A549 (cell line): ENCODE data around the gene KLRC4. TPM values are rescaled to one million over a fixed set of nuclear protein-coding genes. Genes with fewer than 3 reads are reported as not detected.
A peak's percentile ranks its signal among the peaks of the same experiment; 100 is the strongest.

Source experiments
- ATAC-seq, 2 experiments: fragments of 200-7000 bp in 1 of 2; fragments of >200 bp in 1 of 2; cut with Nextera tagmentation in 1 of 2; cut with Tn5 transposase in 1 of 2; 3 replicates each; pipeline versions ENCODE4 v1.8.0 to v1.9.1; 2018 to 2020; ENCODE audit warnings: mild to moderate bottlenecking in 1 of 2, moderate library complexity in 1 of 2
- CTCF ChIA-PET: fragments of 300-600 bp; sonication (Branson Sonifier 250); formaldehyde crosslinking; extraction: SDS; loops from one replicate; lab custom pipeline; 2021; ENCODE audit warnings: antibody characterized with exemption, inconsistent platforms; lab: Yijun Ruan, JAX
- POLR2A ChIA-PET: fragments of 350-600 bp; formaldehyde crosslinking; extraction: SDS; loops from one replicate; lab custom pipeline; 2021; ENCODE audit warnings: antibody characterized with exemption, inconsistent platforms; lab: Yijun Ruan, JAX
- DNase-seq, 2 experiments: peaks; one replicate each; pipeline versions ENCODE4 v3.0.0 to v3.0.0-alpha.2; 2011 to 2016; ENCODE audit warnings: low read depth in 1 of 2, low spot score in 1 of 2
- FAIRE-seq: peaks from 2 replicates; lab custom pipeline; 2011; peaks lifted over from hg19 to GRCh38; lab: Jason Lieb, UNC
- H3K27ac ChIP-seq, 2 experiments: fragments of >200 bp; sonication (Bioruptor Twin); formaldehyde crosslinking; 3 replicates each; pipeline ENCODE4 v1.5.1; 2016 to 2017
- H3K4me1 ChIP-seq: fragments of >200 bp; sonication (Bioruptor Twin); formaldehyde crosslinking; 3 replicates; pipeline ENCODE4 v1.6.1; 2016
- H3K4me2 ChIP-seq: fragments of >200 bp; sonication (Bioruptor Twin); formaldehyde crosslinking; 3 replicates; pipeline ENCODE4 v1.6.1; 2016
- H3K4me3 ChIP-seq: fragments of >200 bp; sonication (Bioruptor Twin); formaldehyde crosslinking; 3 replicates; pipeline ENCODE4 v1.5.1; 2016
- H3K9me3 ChIP-seq: fragments of >200 bp; sonication (Bioruptor Twin); formaldehyde crosslinking; 3 replicates; pipeline ENCODE4 v1.6.1; 2016
- ATOH8 ChIP-seq: fragments of 250-450 bp; sonication (Bioruptor Pico); IDR thresholded peaks from 2 replicates; pipeline ENCODE4 v1.5.0; 2020; ENCODE audit warnings: low read depth, mild to moderate bottlenecking, moderate library complexity
- CBX2 ChIP-seq: fragments of 200-600 bp; sonication (generic); IDR thresholded peaks from 2 replicates; pipeline ENCODE4 v1.6.1; 2016; ENCODE audit warnings: low read depth, mild to moderate bottlenecking, borderline replicate concordance
- CHD4 ChIP-seq: fragments of 200-600 bp; sonication (generic); IDR thresholded peaks from 2 replicates; pipeline ENCODE4 v1.6.1; 2016; ENCODE audit warnings: antibody characterized with exemption, mild to moderate bottlenecking, borderline replicate concordance
- HDAC2 ChIP-seq: fragments of 200-600 bp; sonication (generic); IDR thresholded peaks from 2 replicates; pipeline ENCODE4 v1.6.1; 2016
- HMGXB4 ChIP-seq: fragments of 250-450 bp; sonication (Bioruptor Pico); IDR thresholded peaks from 2 replicates; pipeline ENCODE4 v1.5.0; 2021; ENCODE audit warnings: mild to moderate bottlenecking, moderate library complexity, borderline replicate concordance
- HOXB13 ChIP-seq: fragments of 250-450 bp; sonication (Bioruptor Pico); IDR thresholded peaks from 2 replicates; pipeline ENCODE4 v1.5.0; 2020; ENCODE audit warnings: low read depth, mild to moderate bottlenecking, moderate library complexity
- JUN ChIP-seq, 2 experiments: fragments of >200 bp; sonication (Bioruptor Twin); formaldehyde crosslinking; IDR thresholded peaks; 2 replicates in 1 of 2; 3 replicates in 1 of 2; pipeline ENCODE4 v1.6.1; 2016 to 2017
- JUNB ChIP-seq: fragments of >200 bp; sonication (Bioruptor Twin); formaldehyde crosslinking; IDR thresholded peaks from 2 replicates; pipeline ENCODE4 v1.6.1; 2016
- MAFK ChIP-seq: fragments of 450-650 bp; IDR thresholded peaks from 2 replicates; pipeline ENCODE4 v1.6.1; 2014; ENCODE audit not compliant: partially characterized antibody
- NPAS2 ChIP-seq: fragments of 250-450 bp; sonication (Bioruptor Pico); IDR thresholded peaks from 2 replicates; pipeline ENCODE4 v1.8.0; 2022; ENCODE audit warnings: mild to moderate bottlenecking, moderate library complexity, borderline replicate concordance
- PHF8 ChIP-seq: fragments of 200-600 bp; sonication (generic); IDR thresholded peaks from 2 replicates; pipeline ENCODE4 v1.6.1; 2016; ENCODE audit warnings: low read depth, mild to moderate bottlenecking, antibody characterized with exemption, moderate library complexity, borderline replicate concordance
- POLR2AphosphoS2 ChIP-seq: conservative IDR thresholded peaks from 2 replicates; pipeline ENCODE4 v1.6.1; 2012; ENCODE audit warnings: low read length, improper control_type of control experiment, inconsistent platforms
- RAD21 ChIP-seq, 2 experiments: fragments of >200 bp in 1 of 2; sonication (Bioruptor Twin) in 1 of 2; formaldehyde crosslinking in 1 of 2; IDR thresholded peaks in 1 of 2; conservative IDR thresholded peaks in 1 of 2; 2 replicates in 1 of 2; 3 replicates in 1 of 2; pipeline ENCODE4 v1.6.1; 2012 to 2018; ENCODE audit warnings: inconsistent platforms in 1 of 2
- RCOR1 ChIP-seq: fragments of 150-350 bp; IDR thresholded peaks from 2 replicates; pipeline ENCODE4 v1.6.1; 2014; ENCODE audit warnings: antibody characterized with exemption, low read length, low read depth
- REST ChIP-seq: fragments of 200-600 bp; sonication (generic); IDR thresholded peaks from 2 replicates; pipeline ENCODE4 v1.6.1; 2016; ENCODE audit warnings: antibody characterized with exemption, mild to moderate bottlenecking, moderate library complexity
- TP53 ChIP-seq: fragments of 250-450 bp; sonication (Bioruptor Pico); IDR thresholded peaks from 2 replicates; pipeline ENCODE4 v1.5.0; 2021; ENCODE audit warnings: mild to moderate bottlenecking, moderate library complexity
- ZNF302 ChIP-seq: fragments of 250-450 bp; sonication (Bioruptor Pico); IDR thresholded peaks from 2 replicates; pipeline ENCODE4 v1.9.0; 2021; ENCODE audit warnings: inconsistent platforms, mild to moderate bottlenecking, moderate library complexity
- WGBS: methylation state at CpG from one replicate; pipeline ENCODE4 v1.1.6; 2017; ENCODE audit errors: missing lambda C conversion rate; 5-methylcytosine and 5-hydroxymethylcytosine counted together
- polyA plus RNA-seq, 4 experiments: library from polyadenylated mRNA; depleted of rRNA in 3 of 4; stranded (reverse); fragments of >200 nt; fragmentation: RNase III in 1 of 4; extraction: RNeasy Plus Mini Kit Qiagen cat#74134 plus additional on column Dnase treatment in 1 of 4; gene quantifications; 2 replicates in 3 of 4; 3 replicates in 1 of 4; pipeline ENCODE4 v1.2.3, GENCODE V29; 2011 to 2017
- TF ChIP-seq, protein P1 (sequence below): fragments of >200 bp; sonication (Bioruptor Twin); formaldehyde crosslinking; IDR thresholded peaks from 3 replicates; pipeline ENCODE4 v1.6.1; 2016
- TF ChIP-seq, protein P2 (sequence below): fragments of >200 bp; sonication (Bioruptor Twin); formaldehyde crosslinking; IDR thresholded peaks from 3 replicates; pipeline ENCODE4 v1.5.1; 2016

Gene KLRC4
- polyA plus RNA-seq, 2 of the 4 experiments (the other 2 are of a cell fraction), result not detected

DNA sequence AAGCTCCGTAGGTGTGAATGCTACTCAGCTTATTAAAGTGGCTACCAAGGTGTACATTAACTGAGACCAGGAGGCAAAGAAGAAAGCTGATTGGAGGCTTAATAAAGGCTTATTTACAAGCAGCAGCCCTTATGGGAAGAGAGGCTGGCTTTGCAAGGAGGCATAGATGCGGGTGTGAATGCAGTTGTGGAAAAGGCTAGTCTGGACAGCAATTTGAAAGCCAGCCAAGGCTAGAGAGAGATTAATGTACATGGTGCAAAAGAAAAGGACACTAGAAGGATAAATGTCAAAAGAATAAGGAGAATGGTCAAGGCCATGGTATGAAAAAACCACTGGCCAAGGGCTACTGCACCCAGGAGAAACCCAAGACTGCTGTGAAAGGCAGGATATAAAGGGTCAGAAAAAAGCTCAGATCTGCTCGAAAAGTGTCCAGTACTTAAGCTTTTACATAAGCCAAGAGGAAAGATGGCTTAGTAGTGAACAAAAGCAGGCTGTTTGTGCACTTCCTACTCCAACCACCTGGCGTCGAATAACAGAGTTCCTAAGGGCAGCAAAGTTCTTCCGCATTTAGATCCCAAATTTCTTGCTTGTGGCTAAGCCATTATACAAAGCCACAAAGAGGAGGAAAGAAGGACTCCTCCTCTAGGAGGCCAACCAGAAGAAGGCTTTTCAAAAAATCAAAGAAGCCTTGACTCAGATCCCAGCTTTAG is 43.7 kb downstream of the KLRC4 start:
- 53% methylated on average over 6 of the region's 6 CpGs for WGBS
- peak overlapping the region; percentile 54 for H3K4me3 ChIP-seq
- H3K27ac ChIP-seq, result peak overlapping the region; percentile 71 to 87
- no peak for FAIRE-seq
- TF ChIP-seq RAD21 (conservative IDR thresholded peaks at IDR 0.05 in 1 of 2, IDR thresholded peaks at IDR 0.05 in 1 of 2), result no peak
- no peak for TF ChIP-seq CHD4
- no peak for TF ChIP-seq CBX2
- no peak for TF ChIP-seq REST
- TF ChIP-seq, protein P1, sequence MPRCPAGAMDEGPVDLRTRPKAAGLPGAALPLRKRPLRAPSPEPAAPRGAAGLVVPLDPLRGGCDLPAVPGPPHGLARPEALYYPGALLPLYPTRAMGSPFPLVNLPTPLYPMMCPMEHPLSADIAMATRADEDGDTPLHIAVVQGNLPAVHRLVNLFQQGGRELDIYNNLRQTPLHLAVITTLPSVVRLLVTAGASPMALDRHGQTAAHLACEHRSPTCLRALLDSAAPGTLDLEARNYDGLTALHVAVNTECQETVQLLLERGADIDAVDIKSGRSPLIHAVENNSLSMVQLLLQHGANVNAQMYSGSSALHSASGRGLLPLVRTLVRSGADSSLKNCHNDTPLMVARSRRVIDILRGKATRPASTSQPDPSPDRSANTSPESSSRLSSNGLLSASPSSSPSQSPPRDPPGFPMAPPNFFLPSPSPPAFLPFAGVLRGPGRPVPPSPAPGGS, result no peak
- no peak for TF ChIP-seq HMGXB4 (CRISPR knock-in tag)
- TF ChIP-seq ATOH8, result no peak
- TF ChIP-seq RCOR1, result no peak
- TF ChIP-seq JUN (IDR thresholded peaks at IDR 0.05), result no peak
- no peak for TF ChIP-seq PHF8
- no peak for TF ChIP-seq NPAS2 (CRISPR knock-in tag)
- TF ChIP-seq JUNB, result no peak
- TF ChIP-seq, protein P2, sequence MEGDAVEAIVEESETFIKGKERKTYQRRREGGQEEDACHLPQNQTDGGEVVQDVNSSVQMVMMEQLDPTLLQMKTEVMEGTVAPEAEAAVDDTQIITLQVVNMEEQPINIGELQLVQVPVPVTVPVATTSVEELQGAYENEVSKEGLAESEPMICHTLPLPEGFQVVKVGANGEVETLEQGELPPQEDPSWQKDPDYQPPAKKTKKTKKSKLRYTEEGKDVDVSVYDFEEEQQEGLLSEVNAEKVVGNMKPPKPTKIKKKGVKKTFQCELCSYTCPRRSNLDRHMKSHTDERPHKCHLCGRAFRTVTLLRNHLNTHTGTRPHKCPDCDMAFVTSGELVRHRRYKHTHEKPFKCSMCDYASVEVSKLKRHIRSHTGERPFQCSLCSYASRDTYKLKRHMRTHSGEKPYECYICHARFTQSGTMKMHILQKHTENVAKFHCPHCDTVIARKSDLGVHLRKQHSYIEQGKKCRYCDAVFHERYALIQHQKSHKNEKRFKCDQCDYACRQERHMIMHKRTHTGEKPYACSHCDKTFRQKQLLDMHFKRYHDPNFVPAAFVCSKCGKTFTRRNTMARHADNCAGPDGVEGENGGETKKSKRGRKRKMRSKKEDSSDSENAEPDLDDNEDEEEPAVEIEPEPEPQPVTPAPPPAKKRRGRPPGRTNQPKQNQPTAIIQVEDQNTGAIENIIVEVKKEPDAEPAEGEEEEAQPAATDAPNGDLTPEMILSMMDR, result no peak
- no peak for TF ChIP-seq MAFK
- TF ChIP-seq HOXB13 (CRISPR knock-in tag), result no peak
- TF ChIP-seq POLR2AphosphoS2, result no peak
- no peak for TF ChIP-seq ZNF302 (CRISPR knock-in tag)
- no peak for TF ChIP-seq TP53
- no peak for TF ChIP-seq HDAC2
- peak in 1 of 2 experiments; percentile 43; a peak in 3 of 6 replicates for ATAC-seq
- CTCF ChIA-PET, result interaction anchor here (0.6 to 3.2 kb wide), 18 partner anchors 8 to 1008 kb away, joined by 3 to 25 read pairs (median 3); no protein-coding TSS in a partner anchor
- peak overlapping the region; percentile 84 for H3K4me2 ChIP-seq
- peaks cover 15% of the 10 kb centered on the region; the same call in 2 of the 3 replicates for H3K4me1 ChIP-seq
- POLR2A ChIA-PET, result interaction anchor here (0.6 kb wide), 1 partner anchor 36 kb away, joined by 3 read pairs; no protein-coding TSS in a partner anchor
- no peaks in the 10 kb centered on the region for H3K9me3 ChIP-seq
- no peak for DNase-seq
